Measurements from ENCODE around the gene NGEF.

The NGEF gene

GRCh38 chr2:232973796-232974195, 39.3 kb downstream of the NGEF start:
- no peaks in the 10 kb centered on the region for H3K4me1 ChIP-seq (ENCODE audit: control insufficient read depth in 5 of 5, insufficient read depth in 5 of 5, low read length in 5 of 5)

GRCh38 chr2:232973011-232973735, 39.9 kb downstream of the NGEF start:
- H3K4me3 ChIP-seq (ENCODE audit: low read depth in 1 of 5, low read length in 5 of 5), result no peak overlapping the region
- H3K27ac ChIP-seq (ENCODE audit: low read depth, low read length), result no peak overlapping the region
- H3K9ac ChIP-seq (ENCODE audit: low read length in 5 of 5), result no peak overlapping the region
- H3K36me3 ChIP-seq (ENCODE audit: control insufficient read depth in 5 of 5, insufficient read depth in 5 of 5, low read length in 5 of 5), result no peaks in the 10 kb centered on the region
- peaks cover 0 to 9% (median 3%) of the 10 kb centered on the region in 5 donors for H3K27me3 ChIP-seq (ENCODE audit: control insufficient read depth in 5 of 5, insufficient read depth in 4 of 5, low read length in 5 of 5)
- H3K4me1 ChIP-seq (ENCODE audit: control insufficient read depth in 5 of 5, insufficient read depth in 5 of 5, low read length in 5 of 5), result no peaks in the 10 kb centered on the region
- peaks cover 0 to 10% (median 6%) of the 10 kb centered on the region in 5 donors for H3K9me3 ChIP-seq (ENCODE audit: control insufficient read depth in 5 of 5, low read length in 5 of 5)

More at GRCh38 chr2:232973796-232974195, 39.3 kb downstream of the NGEF start:
- peaks cover 0 to 7% (median 3%) of the 10 kb centered on the region in 5 donors for H3K9me3 ChIP-seq (ENCODE audit: control insufficient read depth in 5 of 5, low read length in 5 of 5)
- H3K9ac ChIP-seq (ENCODE audit: low read length in 5 of 5), result no peak overlapping the region
- no peaks in the 10 kb centered on the region for H3K36me3 ChIP-seq (ENCODE audit: control insufficient read depth in 5 of 5, insufficient read depth in 5 of 5, low read length in 5 of 5)
- peaks cover 0 to 11% (median 3%) of the 10 kb centered on the region in 5 donors for H3K27me3 ChIP-seq (ENCODE audit: control insufficient read depth in 5 of 5, insufficient read depth in 4 of 5, low read length in 5 of 5)
- no peak overlapping the region for H3K4me3 ChIP-seq (ENCODE audit: low read depth in 1 of 5, low read length in 5 of 5)
- H3K27ac ChIP-seq (ENCODE audit: low read depth, low read length), result no peak overlapping the region

- Histone ChIP-seq H3K36me3 (ENCODE audit: control insufficient read depth in 5 of 5, insufficient read depth in 5 of 5, low read length in 5 of 5) (no peaks in the 10 kb centered on the region), H3K27ac (ENCODE audit: low read depth, low read length) (no peak overlapping the region), H3K4me3 (ENCODE audit: low read depth in 1 of 5, low read length in 5 of 5) (no peak overlapping the region), H3K27me3 (ENCODE audit: control insufficient read depth in 5 of 5, insufficient read depth in 4 of 5, low read length in 5 of 5) (peaks cover 0 to 7% (median 3%) of the 10 kb centered on the region in 5 donors), H3K9ac (ENCODE audit: low read length in 5 of 5) (no peak overlapping the region), H3K4me1 (ENCODE audit: control insufficient read depth in 5 of 5, insufficient read depth in 5 of 5, low read length in 5 of 5) (no peaks in the 10 kb centered on the region), H3K9me3 (ENCODE audit: control insufficient read depth in 5 of 5, low read length in 5 of 5) (peaks cover 0 to 10% (median 6%) of the 10 kb centered on the region in 5 donors)
These were observed 41.3 kb downstream of the NGEF start for GRCh38 chr2:232971744-232972143.

- Histone ChIP-seq H3K27me3 (ENCODE audit: control insufficient read depth in 5 of 5, insufficient read depth in 4 of 5, low read length in 5 of 5) (peaks cover 0 to 11% (median 4%) of the 10 kb centered on the region in 5 donors), H3K9ac (ENCODE audit: low read length in 5 of 5) (no peak overlapping the region), H3K9me3 (ENCODE audit: control insufficient read depth in 5 of 5, low read length in 5 of 5) (peaks cover 0 to 17% (median 8%) of the 10 kb centered on the region in 5 donors), H3K4me1 (ENCODE audit: control insufficient read depth in 5 of 5, insufficient read depth in 5 of 5, low read length in 5 of 5) (no peaks in the 10 kb centered on the region), H3K27ac (ENCODE audit: low read depth, low read length) (no peak overlapping the region), H3K36me3 (ENCODE audit: control insufficient read depth in 5 of 5, insufficient read depth in 5 of 5, low read length in 5 of 5) (no peaks in the 10 kb centered on the region), H3K4me3 (ENCODE audit: low read depth in 1 of 5, low read length in 5 of 5) (no peak overlapping the region)
These were observed 43.0 kb downstream of the NGEF start for GRCh38 chr2:232970051-232970450.

GRCh38 chr2:232967474-232967873, 45.6 kb downstream of the NGEF start:
- Histone ChIP-seq H3K27me3 (ENCODE audit: control insufficient read depth in 5 of 5, insufficient read depth in 4 of 5, low read length in 5 of 5) (peaks cover 0 to 7% (median 2%) of the 10 kb centered on the region in 5 donors), H3K4me3 (ENCODE audit: low read depth in 1 of 5, low read length in 5 of 5) (no peak overlapping the region), H3K9ac (ENCODE audit: low read length in 5 of 5) (no peak overlapping the region), H3K4me1 (ENCODE audit: control insufficient read depth in 5 of 5, insufficient read depth in 5 of 5, low read length in 5 of 5) (no peaks in the 10 kb centered on the region), H3K9me3 (ENCODE audit: control insufficient read depth in 5 of 5, low read length in 5 of 5) (peaks cover 2 to 10% (median 5%) of the 10 kb centered on the region in 5 donors), H3K27ac (ENCODE audit: low read depth, low read length) (no peak overlapping the region), H3K36me3 (ENCODE audit: control insufficient read depth in 5 of 5, insufficient read depth in 5 of 5, low read length in 5 of 5) (no peaks in the 10 kb centered on the region)

- no peaks in the 10 kb centered on the region for H3K4me1 ChIP-seq (ENCODE audit: control insufficient read depth in 5 of 5, insufficient read depth in 5 of 5, low read length in 5 of 5)
- H3K9me3 ChIP-seq (ENCODE audit: control insufficient read depth in 5 of 5, low read length in 5 of 5), result peaks cover 3 to 18% (median 13%) of the 10 kb centered on the region in 5 donors
- no peak overlapping the region for H3K4me3 ChIP-seq (ENCODE audit: low read depth in 1 of 5, low read length in 5 of 5)
- H3K27me3 ChIP-seq (ENCODE audit: control insufficient read depth in 5 of 5, insufficient read depth in 4 of 5, low read length in 5 of 5), result peaks cover 0 to 7% (median 2%) of the 10 kb centered on the region in 5 donors
- no peak overlapping the region for H3K9ac ChIP-seq (ENCODE audit: low read length in 5 of 5)
- H3K36me3 ChIP-seq (ENCODE audit: control insufficient read depth in 5 of 5, insufficient read depth in 5 of 5, low read length in 5 of 5), result no peaks in the 10 kb centered on the region
- no peak overlapping the region for H3K27ac ChIP-seq (ENCODE audit: low read depth, low read length)
These were observed 46.9 kb downstream of the NGEF start for GRCh38 chr2:232966122-232966521.

GRCh38 chr2:232963913-232964312, 49.1 kb downstream of the NGEF start:
- Histone ChIP-seq H3K36me3 (ENCODE audit: control insufficient read depth in 5 of 5, insufficient read depth in 5 of 5, low read length in 5 of 5) (no peaks in the 10 kb centered on the region), H3K27me3 (ENCODE audit: control insufficient read depth in 5 of 5, insufficient read depth in 4 of 5, low read length in 5 of 5) (peaks cover 0 to 4% (median 0%) of the 10 kb centered on the region in 5 donors), H3K9me3 (ENCODE audit: control insufficient read depth in 5 of 5, low read length in 5 of 5) (peaks cover 3 to 18% (median 12%) of the 10 kb centered on the region in 5 donors), H3K9ac (ENCODE audit: low read length in 5 of 5) (no peak overlapping the region), H3K27ac (ENCODE audit: low read depth, low read length) (no peak overlapping the region), H3K4me3 (ENCODE audit: low read depth in 1 of 5, low read length in 5 of 5) (no peak overlapping the region), H3K4me1 (ENCODE audit: control insufficient read depth in 5 of 5, insufficient read depth in 5 of 5, low read length in 5 of 5) (no peaks in the 10 kb centered on the region)

GRCh38 chr2:232960862-232961261, 52.2 kb downstream of the NGEF start:
- Histone ChIP-seq H3K9ac (ENCODE audit: low read length in 5 of 5) (no peak overlapping the region), H3K4me3 (ENCODE audit: low read depth in 1 of 5, low read length in 5 of 5) (no peak overlapping the region), H3K9me3 (ENCODE audit: control insufficient read depth in 5 of 5, low read length in 5 of 5) (peaks cover 3 to 13% (median 9%) of the 10 kb centered on the region in 5 donors), H3K4me1 (ENCODE audit: control insufficient read depth in 5 of 5, insufficient read depth in 5 of 5, low read length in 5 of 5) (no peaks in the 10 kb centered on the region), H3K36me3 (ENCODE audit: control insufficient read depth in 5 of 5, insufficient read depth in 5 of 5, low read length in 5 of 5) (no peaks in the 10 kb centered on the region), H3K27ac (ENCODE audit: low read depth, low read length) (no peak overlapping the region), H3K27me3 (ENCODE audit: control insufficient read depth in 5 of 5, insufficient read depth in 4 of 5, low read length in 5 of 5) (peaks cover 0 to 4% (median 0%) of the 10 kb centered on the region in 5 donors)

- no peaks in the 10 kb centered on the region for H3K4me1 ChIP-seq (ENCODE audit: control insufficient read depth in 5 of 5, insufficient read depth in 5 of 5, low read length in 5 of 5)
- H3K9ac ChIP-seq (ENCODE audit: low read length in 5 of 5), result no peak overlapping the region
- H3K27ac ChIP-seq (ENCODE audit: low read depth, low read length), result no peak overlapping the region
- no peaks in the 10 kb centered on the region for H3K27me3 ChIP-seq (ENCODE audit: control insufficient read depth in 5 of 5, insufficient read depth in 4 of 5, low read length in 5 of 5)
- no peak overlapping the region for H3K4me3 ChIP-seq (ENCODE audit: low read depth in 1 of 5, low read length in 5 of 5)
- H3K9me3 ChIP-seq (ENCODE audit: control insufficient read depth in 5 of 5, low read length in 5 of 5), result peaks cover 3 to 9% (median 8%) of the 10 kb centered on the region in 5 donors
- no peaks in the 10 kb centered on the region for H3K36me3 ChIP-seq (ENCODE audit: control insufficient read depth in 5 of 5, insufficient read depth in 5 of 5, low read length in 5 of 5)
These were observed 53.9 kb downstream of the NGEF start for GRCh38 chr2:232959139-232959538.

- Histone ChIP-seq H3K27me3 (ENCODE audit: control insufficient read depth in 5 of 5, insufficient read depth in 4 of 5, low read length in 5 of 5) (peaks cover 0 to 2% (median 0%) of the 10 kb centered on the region in 5 donors), H3K9me3 (ENCODE audit: control insufficient read depth in 5 of 5, low read length in 5 of 5) (peaks cover 0 to 9% (median 8%) of the 10 kb centered on the region in 5 donors), H3K36me3 (ENCODE audit: control insufficient read depth in 5 of 5, insufficient read depth in 5 of 5, low read length in 5 of 5) (no peaks in the 10 kb centered on the region), H3K27ac (ENCODE audit: low read depth, low read length) (no peak overlapping the region), H3K4me1 (ENCODE audit: control insufficient read depth in 5 of 5, insufficient read depth in 5 of 5, low read length in 5 of 5) (no peaks in the 10 kb centered on the region), H3K4me3 (ENCODE audit: low read depth in 1 of 5, low read length in 5 of 5) (no peak overlapping the region), H3K9ac (ENCODE audit: low read length in 5 of 5) (no peak overlapping the region)
These were observed 55.4 kb downstream of the NGEF start for GRCh38 chr2:232957657-232958090.
